Skeletal muscle satellite cell (primary cell): Measurements from ENCODE around the gene CDC42BPA.
A peak's percentile ranks its signal among the peaks of the same experiment; 100 is the strongest.
"Not testable (repeated sequence)": the region's sequence is repeated elsewhere in the genome, so short reads cannot be mapped to it uniquely, and the experiment has no call there.

ENCODE experiments used
- H3K27me3 ChIP-seq: 2 replicates; pipeline ENCODE4 v1.7.0; 2013; ENCODE audit warnings: low read length; ENCODE audit not compliant: control insufficient read depth, insufficient read depth
- H3K36me3 ChIP-seq: 2 replicates; pipeline ENCODE4 v1.7.0; 2013; ENCODE audit warnings: mild to moderate bottlenecking, control low read depth, low read length; ENCODE audit not compliant: insufficient read depth
- H3K4me1 ChIP-seq: 2 replicates; pipeline ENCODE4 v1.7.0; 2013; ENCODE audit warnings: low read length; ENCODE audit not compliant: control insufficient read depth, insufficient read depth
- H3K4me2 ChIP-seq: 2 replicates; pipeline ENCODE4 v1.7.0; 2013; ENCODE audit warnings: mild to moderate bottlenecking, low read length
- H3K4me3 ChIP-seq: 2 replicates; pipeline ENCODE4 v1.7.0; 2013; ENCODE audit warnings: low read length
- H3K9ac ChIP-seq: 2 replicates; pipeline ENCODE4 v1.7.0; 2013; ENCODE audit warnings: mild to moderate bottlenecking, low read depth, low read length, moderate library complexity
- H3K9me3 ChIP-seq: replicated peaks from 2 replicates; pipeline ENCODE4 v1.7.0; 2013; ENCODE audit warnings: mild to moderate bottlenecking, control low read depth, low read length

CDC42BPA gene

DNA sequence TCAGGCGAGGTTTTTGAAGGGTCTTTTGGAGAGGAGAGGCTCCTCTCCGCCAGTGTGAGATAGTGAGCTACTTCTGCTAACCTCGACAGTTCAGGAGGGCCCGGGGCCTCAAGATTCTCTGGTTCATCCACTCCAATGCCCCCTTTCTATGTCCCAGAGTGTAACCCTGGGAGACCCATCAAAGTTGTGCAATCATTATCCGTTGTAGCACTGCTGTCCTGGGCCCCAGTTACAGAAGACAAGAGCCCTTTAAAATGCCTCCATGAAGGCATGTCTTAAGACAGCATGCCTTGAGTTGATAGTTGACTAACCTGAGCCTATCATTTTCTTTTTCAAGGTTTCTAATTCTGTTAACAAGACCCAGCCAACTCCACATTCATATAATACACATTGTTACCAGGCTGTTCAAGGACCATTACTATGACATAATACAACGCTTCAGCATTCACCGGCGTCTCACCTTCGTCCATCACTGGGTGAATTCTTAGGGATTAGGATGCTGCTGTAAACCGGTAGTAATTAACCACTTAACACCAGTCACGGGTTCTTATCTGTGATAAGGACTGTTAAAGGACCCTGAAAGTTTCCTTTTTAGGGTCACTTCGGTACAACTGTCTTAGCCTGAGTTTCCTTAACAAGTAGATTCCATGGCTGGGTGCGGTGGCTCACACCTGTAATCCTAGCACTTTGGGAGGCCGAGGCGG is 37.4 kb upstream of the CDC42BPA start:
- Histone ChIP-seq H3K4me1 (peaks cover 38% of the 10 kb centered on the region), H3K4me3 (no peak overlapping the region), H3K36me3 (no peaks in the 10 kb centered on the region), H3K4me2 (no peak overlapping the region), H3K27me3 (no peaks in the 10 kb centered on the region), H3K9ac (no peak overlapping the region), H3K9me3 (no peaks in the 10 kb centered on the region)

DNA sequence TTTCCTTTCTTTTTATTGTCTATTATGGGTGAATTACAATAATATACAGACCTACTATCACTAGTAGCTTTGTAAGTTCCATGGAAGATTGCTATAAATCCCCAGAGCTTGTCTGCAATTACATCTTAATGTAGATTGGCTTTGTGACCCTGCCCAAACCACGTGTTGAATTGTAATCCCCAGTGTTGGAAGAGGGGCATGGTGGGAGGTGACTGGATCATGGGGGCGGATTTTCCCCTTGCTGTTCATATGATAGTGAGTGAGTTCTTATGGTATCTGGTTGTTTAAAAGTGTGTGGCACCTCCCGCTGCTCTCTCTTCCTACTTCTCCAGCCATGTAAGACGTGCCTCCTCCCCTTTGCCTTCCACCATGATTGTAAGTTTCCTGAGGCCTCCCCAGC is 34.9 kb upstream of the CDC42BPA start:
- no peaks in the 10 kb centered on the region for H3K9me3 ChIP-seq
- H3K4me1 ChIP-seq = peaks cover 34% of the 10 kb centered on the region
- H3K4me3 ChIP-seq = no peak overlapping the region
- H3K9ac ChIP-seq = no peak overlapping the region
- no peaks in the 10 kb centered on the region for H3K27me3 ChIP-seq
- no peak overlapping the region for H3K4me2 ChIP-seq
- no peaks in the 10 kb centered on the region for H3K36me3 ChIP-seq

DNA sequence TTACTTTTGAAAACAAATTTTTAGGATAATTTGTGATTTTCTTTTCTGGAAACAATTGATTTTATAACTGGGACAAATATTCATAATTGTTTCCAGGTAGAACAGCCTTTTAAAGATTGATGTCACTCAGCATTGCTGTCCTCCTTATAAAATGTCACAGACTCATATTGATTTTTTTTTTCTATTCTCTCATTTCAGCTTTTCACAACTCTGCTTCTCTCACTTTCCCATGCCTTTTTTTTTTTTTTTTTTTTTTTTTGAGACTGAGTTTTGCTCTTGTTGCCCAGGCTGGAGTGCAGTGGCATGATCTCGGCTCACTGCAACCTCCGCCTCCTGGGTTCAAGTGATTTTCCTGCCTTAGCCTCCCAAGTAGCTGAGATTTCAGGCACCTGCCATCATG is 33.9 kb upstream of the CDC42BPA start:
- H3K9me3 ChIP-seq, H3K27me3 ChIP-seq, H3K4me2 ChIP-seq, H3K4me3 ChIP-seq, H3K36me3 ChIP-seq: not testable (repeated sequence)
- Histone ChIP-seq H3K4me1 (peaks cover 24% of the 10 kb centered on the region), H3K9ac (peak overlapping the region; percentile 19)

DNA sequence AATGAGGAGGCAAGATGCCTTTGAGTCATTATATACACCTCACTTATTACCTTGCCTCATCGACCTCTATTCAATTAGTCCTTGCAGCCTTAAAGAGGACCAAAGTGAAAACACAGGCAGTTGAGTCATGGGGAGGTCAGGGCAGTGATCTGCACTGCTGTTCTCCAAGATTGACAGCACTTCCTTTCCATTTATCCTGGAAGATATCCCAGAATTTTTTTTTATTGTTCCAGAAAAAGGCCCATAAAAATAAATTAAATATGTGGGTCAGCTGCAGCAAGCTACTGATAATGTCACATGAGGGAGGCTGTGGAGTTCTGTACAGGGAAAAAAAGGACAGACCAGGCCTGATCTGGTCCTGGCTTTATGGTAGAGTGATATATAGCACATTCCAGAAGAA is 33.2 kb upstream of the CDC42BPA start:
- H3K4me1 ChIP-seq = peaks cover 16% of the 10 kb centered on the region
- H3K4me3 ChIP-seq = no peak overlapping the region
- peak overlapping the region; percentile 19 for H3K9ac ChIP-seq
- peak overlapping the region; percentile 11 for H3K4me2 ChIP-seq
- H3K36me3 ChIP-seq = no peaks in the 10 kb centered on the region
- no peaks in the 10 kb centered on the region for H3K9me3 ChIP-seq
- no peaks in the 10 kb centered on the region for H3K27me3 ChIP-seq

DNA sequence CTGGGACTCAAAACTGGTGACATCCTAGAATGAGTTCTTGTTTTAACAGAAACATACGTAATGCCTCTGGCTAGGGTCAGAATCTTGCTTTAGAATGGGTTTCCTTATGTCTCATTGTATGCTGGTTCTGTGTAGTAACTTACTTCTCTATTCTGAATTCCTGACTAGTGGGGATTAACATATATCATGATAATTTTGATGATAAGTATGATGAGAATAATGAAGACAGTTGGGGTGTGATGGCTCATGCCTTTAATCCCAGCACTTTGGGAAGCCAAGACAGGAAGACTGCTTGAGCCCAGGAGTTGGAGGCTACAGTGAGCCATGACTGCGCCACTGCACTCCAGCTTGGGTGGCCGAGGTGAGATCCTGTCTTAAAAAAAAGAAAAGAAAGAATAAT is 31.7 kb upstream of the CDC42BPA start:
- no peak overlapping the region for H3K4me2 ChIP-seq
- no peak overlapping the region for H3K4me3 ChIP-seq
- H3K9ac ChIP-seq = no peak overlapping the region
- H3K4me1 ChIP-seq = peaks cover 15% of the 10 kb centered on the region
- no peaks in the 10 kb centered on the region for H3K9me3 ChIP-seq
- no peaks in the 10 kb centered on the region for H3K36me3 ChIP-seq
- no peaks in the 10 kb centered on the region for H3K27me3 ChIP-seq

DNA sequence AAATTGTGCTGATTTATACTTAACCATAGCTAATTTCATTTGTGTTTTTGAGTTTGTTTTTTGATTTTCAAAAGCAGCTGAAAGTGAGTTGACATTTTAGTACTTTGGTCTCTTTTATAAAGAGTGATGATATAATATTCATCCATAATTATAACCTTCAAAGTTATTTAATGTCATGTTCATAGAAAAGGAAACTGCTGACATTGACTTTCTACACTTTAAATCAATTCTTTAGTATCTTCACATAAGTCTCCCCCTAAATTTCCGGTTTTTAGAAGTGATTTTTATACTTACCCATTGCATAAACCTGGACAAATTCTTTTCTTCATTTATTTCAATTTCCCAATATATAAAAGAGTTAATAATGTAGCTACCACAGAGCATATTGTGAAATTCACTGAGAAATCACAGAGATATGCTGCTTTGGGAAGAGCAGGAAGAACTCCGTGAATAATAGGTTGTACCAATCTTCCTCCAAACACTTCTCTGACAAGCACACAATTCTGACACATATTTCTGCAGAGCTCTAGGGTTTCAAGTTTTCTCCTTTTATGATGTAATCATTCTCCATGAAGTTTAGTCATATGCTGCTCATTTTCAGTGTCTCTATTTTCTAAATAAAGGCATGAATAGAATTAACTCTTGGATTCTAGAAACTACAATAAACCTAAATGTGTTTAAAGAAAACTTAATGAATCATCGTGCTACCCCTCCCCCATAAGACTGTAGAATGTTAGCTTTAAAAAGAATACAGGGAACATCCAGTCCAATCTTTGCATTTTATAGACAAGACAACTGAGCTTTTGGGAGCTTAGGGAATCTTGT is 25.6 kb upstream of the CDC42BPA start:
- Histone ChIP-seq H3K4me2 (peak overlapping the region; percentile 35), H3K4me1 (peaks cover 17% of the 10 kb centered on the region), H3K36me3 (no peaks in the 10 kb centered on the region), H3K9me3 (no peaks in the 10 kb centered on the region), H3K4me3 (no peak overlapping the region), H3K27me3 (no peaks in the 10 kb centered on the region), H3K9ac (peak overlapping the region; percentile 1)

DNA sequence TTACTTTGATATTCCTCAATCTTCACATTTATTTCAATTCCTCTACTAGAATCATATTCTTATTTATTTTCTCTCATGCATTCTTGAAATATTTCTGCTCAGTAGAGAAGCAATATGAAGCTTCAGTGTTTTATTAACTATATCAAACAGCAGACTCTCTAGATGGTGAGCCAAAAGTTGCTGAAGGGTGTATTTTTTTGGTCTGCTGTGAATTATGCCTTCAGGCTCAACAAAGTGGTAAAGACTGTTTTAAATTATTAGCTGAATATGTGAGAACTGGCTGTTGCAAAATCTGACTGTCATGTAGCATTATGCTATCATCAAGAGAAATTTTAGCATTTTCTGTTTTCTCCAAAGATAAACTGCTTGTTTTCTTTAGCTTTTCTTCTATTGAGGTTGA is 24.9 kb upstream of the CDC42BPA start:
- Histone ChIP-seq H3K4me2 (peak overlapping the region; percentile 35), H3K9ac (no peak overlapping the region), H3K4me3 (no peak overlapping the region), H3K4me1 (peaks cover 17% of the 10 kb centered on the region), H3K9me3 (no peaks in the 10 kb centered on the region), H3K27me3 (no peaks in the 10 kb centered on the region), H3K36me3 (no peaks in the 10 kb centered on the region)

DNA sequence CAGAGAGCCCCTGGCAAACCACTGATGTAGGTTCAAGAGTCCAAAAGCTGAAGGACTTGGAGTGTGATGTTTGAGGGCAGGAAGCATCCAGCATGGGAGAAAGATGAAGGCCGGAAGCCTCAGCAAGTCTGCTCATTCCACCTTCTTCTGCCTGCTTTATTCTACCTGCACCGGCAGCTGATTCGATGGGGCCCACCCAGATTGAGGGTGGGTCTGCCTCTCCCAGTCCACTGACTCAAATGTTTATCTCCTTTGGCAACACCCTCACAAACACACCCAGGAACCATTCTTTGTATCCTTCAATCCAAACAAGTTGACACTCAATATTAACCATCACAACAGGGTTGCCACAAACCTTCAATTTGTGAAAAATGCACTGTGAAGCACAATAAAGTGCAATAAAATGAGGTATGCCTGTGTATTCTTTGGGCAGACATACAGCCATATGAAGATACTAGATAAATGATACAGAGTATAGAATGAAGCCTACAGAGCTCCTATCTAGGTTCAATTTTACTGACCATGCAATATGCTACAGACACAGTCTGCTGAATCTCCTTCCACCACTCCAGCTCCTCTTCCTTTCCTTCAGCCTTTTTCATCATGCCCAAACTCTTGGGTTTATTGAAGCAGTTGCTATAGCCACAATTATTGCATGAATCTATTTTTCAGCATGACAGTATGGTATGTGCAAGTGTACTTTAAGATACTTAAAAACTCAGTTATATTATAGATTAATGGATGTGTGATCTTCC is 24.0 kb upstream of the CDC42BPA start:
- Histone ChIP-seq H3K4me1 (peaks cover 17% of the 10 kb centered on the region), H3K27me3 (no peaks in the 10 kb centered on the region), H3K36me3 (no peaks in the 10 kb centered on the region), H3K4me3 (no peak overlapping the region), H3K4me2 (no peak overlapping the region), H3K9me3 (no peaks in the 10 kb centered on the region), H3K9ac (no peak overlapping the region)

DNA sequence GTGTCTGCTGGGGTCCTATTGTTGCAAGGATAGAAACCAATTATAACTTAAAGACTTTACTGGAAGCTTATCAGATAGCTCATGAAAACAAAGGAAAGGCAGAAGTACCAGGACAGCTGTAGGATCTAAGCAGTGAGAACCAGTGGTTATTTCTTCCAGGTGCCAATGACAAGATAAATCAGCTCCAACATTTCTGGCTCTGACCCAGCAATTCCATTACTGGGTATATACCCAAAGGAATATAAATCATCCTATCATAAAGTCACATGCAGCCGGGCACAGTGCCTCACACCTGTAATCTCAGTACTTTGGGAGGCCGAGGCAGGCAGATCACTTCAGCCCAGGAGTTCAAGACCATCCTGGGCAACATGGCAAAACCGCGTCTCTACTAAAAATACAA is 17.8 kb upstream of the CDC42BPA start:
- H3K9me3 ChIP-seq, H3K9ac ChIP-seq, H3K4me2 ChIP-seq, H3K36me3 ChIP-seq, H3K27me3 ChIP-seq, H3K4me1 ChIP-seq, H3K4me3 ChIP-seq: not testable (repeated sequence)

DNA sequence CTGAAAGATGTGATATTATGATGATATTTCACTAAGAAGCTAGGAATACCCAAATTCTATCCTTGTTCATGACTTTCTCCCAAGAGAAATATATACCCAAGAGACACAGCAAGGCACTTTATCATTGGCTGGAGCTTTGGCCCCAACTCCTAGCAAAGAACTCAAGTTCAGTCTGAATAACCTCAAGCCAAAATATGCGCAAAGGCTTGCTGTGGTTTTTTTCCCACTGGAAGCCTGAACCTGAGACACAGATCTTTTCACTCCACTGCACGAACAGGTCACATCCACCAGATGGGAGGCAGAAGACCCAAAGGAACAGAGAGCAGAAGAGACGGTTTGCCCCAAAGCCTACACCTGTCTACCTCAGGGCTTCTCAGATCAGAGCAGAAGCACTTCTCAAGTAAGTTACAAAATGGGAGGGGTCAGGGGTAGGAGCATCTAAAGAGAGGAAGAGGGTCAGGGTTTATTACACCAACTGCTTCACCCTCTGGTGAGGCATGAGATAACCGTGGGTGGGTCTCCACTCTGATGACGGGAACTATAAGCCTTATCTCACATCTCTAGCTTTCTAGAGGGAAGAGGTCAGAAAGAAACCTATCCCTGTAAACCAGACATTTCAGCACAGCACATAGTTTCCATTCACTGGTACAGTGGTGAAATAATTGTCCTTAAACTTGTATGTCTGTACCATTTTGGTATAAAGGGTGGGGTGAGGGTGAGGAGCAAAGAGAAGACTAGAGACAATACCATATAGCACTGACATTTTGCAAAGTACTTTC is 17.1 kb upstream of the CDC42BPA start:
- no peaks in the 10 kb centered on the region for H3K9me3 ChIP-seq
- no peaks in the 10 kb centered on the region for H3K27me3 ChIP-seq
- H3K36me3 ChIP-seq = no peaks in the 10 kb centered on the region
- H3K9ac ChIP-seq = no peak overlapping the region
- no peak overlapping the region for H3K4me2 ChIP-seq
- H3K4me3 ChIP-seq = no peak overlapping the region
- peaks cover 2% of the 10 kb centered on the region for H3K4me1 ChIP-seq

DNA sequence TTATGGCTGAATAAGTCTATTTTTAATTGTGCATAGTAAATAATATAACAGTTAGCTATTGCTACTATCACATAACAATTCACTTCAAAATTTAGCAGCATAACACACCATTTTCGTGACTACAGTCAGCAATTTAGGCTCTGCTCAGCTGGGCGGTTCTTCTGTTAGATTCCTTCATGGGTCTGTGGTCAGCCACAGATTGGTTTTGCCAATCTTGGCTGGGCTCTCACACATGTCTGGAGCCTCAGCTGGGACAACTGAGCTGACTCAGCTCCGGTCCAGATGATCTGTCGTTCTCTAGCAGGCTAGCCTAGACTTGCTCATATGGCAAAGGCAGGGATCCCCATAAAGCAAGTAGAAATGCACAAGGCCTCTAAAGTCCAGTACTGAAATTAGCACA is 15.1 kb upstream of the CDC42BPA start:
- no peaks in the 10 kb centered on the region for H3K36me3 ChIP-seq
- no peak overlapping the region for H3K4me2 ChIP-seq
- no peaks in the 10 kb centered on the region for H3K9me3 ChIP-seq
- H3K4me3 ChIP-seq = no peak overlapping the region
- H3K4me1 ChIP-seq = peaks cover 5% of the 10 kb centered on the region
- no peaks in the 10 kb centered on the region for H3K27me3 ChIP-seq
- no peak overlapping the region for H3K9ac ChIP-seq
